K562 (cell line): Measurements from ENCODE around the gene ARMH3. TPM values are rescaled to one million over a fixed set of nuclear protein-coding genes. Genes with fewer than 3 reads are reported as not detected.

ENCODE experiments used
- ATAC-seq: fragments of 200-7000 bp; cut with Tn5 transposase; 3 replicates; pipeline ENCODE4 v1.9.1; 2020; ENCODE audit warnings: moderate library complexity
- BruUV-seq: library from RNA; stranded (reverse); fragments of 400-500 nt; replicated peaks from 2 replicates; lab custom pipeline; 2021; lab: Mats Ljungman, UMichigan
- CTCF ChIA-PET: fragments of 300-600 bp; formaldehyde crosslinking; extraction: SDS; loops from one replicate; lab custom pipeline; 2021; ENCODE audit warnings: low intra/inter-chr PET ratio; lab: Yijun Ruan, JAX
- POLR2A ChIA-PET: fragments of 300-600, 350-650 bp; sonication (Branson Sonifier 250); formaldehyde crosslinking; extraction: SDS; loops from one replicate; lab custom pipeline; 2021; ENCODE audit warnings: antibody characterized with exemption, inconsistent platforms; lab: Yijun Ruan, JAX
- DNase-seq, 4 experiments: peaks; one replicate each; pipeline versions ENCODE4 v3.0.0 to v3.0.0-alpha.2; 2011 to 2018; ENCODE audit warnings: low spot score in 3 of 4, mixed read lengths in 3 of 4; ENCODE audit errors: extremely low read depth in 1 of 4
- FAIRE-seq: peaks from 2 replicates; lab custom pipeline; 2011; peaks lifted over from hg19 to GRCh38; lab: Jason Lieb, UNC
- H2AFZ ChIP-seq: 2 replicates; pipeline ENCODE4 v1.6.0; 2011; ENCODE audit warnings: low read depth, low read length, control low read depth, inconsistent platforms
- H3K27ac ChIP-seq: fragments of 200-600 bp; 3 replicates; pipeline ENCODE4 v1.8.0; 2011; ENCODE audit warnings: low read depth, mild to moderate bottlenecking, control low read depth, inconsistent platforms, low read length, moderate library complexity, mixed read lengths; ENCODE audit errors: extremely low read depth
- H3K27me3 ChIP-seq, 2 experiments: fragments of 300-600 bp in 1 of 2; 2 replicates in 1 of 2; 3 replicates in 1 of 2; pipeline versions ENCODE4 v1.6.0 to v1.8.0; 2011; ENCODE audit warnings: inconsistent platforms in 2 of 2, low read length in 2 of 2, mild to moderate bottlenecking in 1 of 2, mixed read lengths in 1 of 2, moderate library complexity in 1 of 2; ENCODE audit not compliant: control insufficient read depth in 2 of 2, insufficient read depth in 2 of 2
- H3K36me3 ChIP-seq: fragments of 300-600 bp; 3 replicates; pipeline ENCODE4 v1.8.0; 2011; ENCODE audit warnings: mild to moderate bottlenecking, low read length, inconsistent platforms; ENCODE audit not compliant: control insufficient read depth, insufficient read depth
- H3K4me1 ChIP-seq, 2 experiments: fragments of 200-600 bp in 1 of 2; replicated peaks in 1 of 2; 2 replicates in 1 of 2; 3 replicates in 1 of 2; pipeline versions ENCODE4 v1.5.1 to v1.8.0; 2011; ENCODE audit warnings: inconsistent platforms in 2 of 2, low read length in 2 of 2, mild to moderate bottlenecking in 1 of 2, mixed read lengths in 1 of 2, moderate library complexity in 1 of 2; ENCODE audit not compliant: control insufficient read depth in 2 of 2, insufficient read depth in 2 of 2
- H3K4me2 ChIP-seq: 2 replicates; pipeline ENCODE4 v1.6.1; 2011; ENCODE audit warnings: low read length, control low read depth, inconsistent platforms, mixed read lengths; ENCODE audit not compliant: insufficient read depth
- H3K4me3 ChIP-seq: fragments of 200-600 bp; sonication (generic), shearing (Covaris generic); 2 replicates; pipeline ENCODE4 v1.5.1; 2016; ENCODE audit warnings: control low read depth, inconsistent platforms
- H3K79me2 ChIP-seq: fragments of 200-600 bp; 3 replicates; pipeline ENCODE4 v1.8.0; 2011; ENCODE audit warnings: low read length, inconsistent platforms; ENCODE audit not compliant: control insufficient read depth, insufficient read depth
- H3K9ac ChIP-seq, 2 experiments: 2 replicates each; pipeline versions ENCODE4 v1.6.0 to v1.6.1; 2011; ENCODE audit warnings: low read depth in 2 of 2, low read length in 2 of 2, control low read depth in 1 of 2, inconsistent platforms in 1 of 2, mild to moderate bottlenecking in 1 of 2, mixed read lengths in 1 of 2; ENCODE audit not compliant: insufficient read depth in 1 of 2
- H3K9me1 ChIP-seq: one replicate; pipeline ENCODE4 v1.6.0; 2011; ENCODE audit warnings: inconsistent platforms, mild to moderate bottlenecking, low read length, moderate library complexity; ENCODE audit not compliant: control insufficient read depth, insufficient read depth
- H3K9me3 ChIP-seq: replicated peaks from 2 replicates; pipeline ENCODE4 v1.5.1; 2011; ENCODE audit warnings: low read depth, low read length, inconsistent platforms; ENCODE audit not compliant: control insufficient read depth, insufficient read depth
- H4K20me1 ChIP-seq: replicated peaks from 2 replicates; pipeline ENCODE4 v1.6.1; 2011; ENCODE audit warnings: low read length, inconsistent platforms, mixed read lengths; ENCODE audit not compliant: control insufficient read depth, insufficient read depth
- BRD4 ChIP-seq: fragments of 200-600 bp; sonication (generic); IDR thresholded peaks from 2 replicates; pipeline ENCODE4 v1.6.1; 2017; ENCODE audit warnings: inconsistent platforms
- COPS2 ChIP-seq: fragments of 450-650 bp; conservative IDR thresholded peaks from 2 replicates; pipeline ENCODE4 v1.6.1; 2016; ENCODE audit warnings: mild to moderate bottlenecking, moderate library complexity
- FOXJ2 ChIP-seq: fragments of 200-800 bp; sonication (Bioruptor generic); IDR thresholded peaks from 2 replicates; pipeline ENCODE4 v1.6.1; 2016; ENCODE audit warnings: missing genetic modification characterization, missing compliant biosample characterization
- GTF2F1 ChIP-seq: IDR thresholded peaks from 2 replicates; pipeline ENCODE4 v1.6.1; 2011; ENCODE audit warnings: low read depth, low read length, improper control_type of control experiment
- KAT8 ChIP-seq: fragments of 450-650 bp; IDR thresholded peaks from 2 replicates; pipeline ENCODE4 v1.6.1; 2016; ENCODE audit warnings: low read depth, mild to moderate bottlenecking
- KDM1A ChIP-seq, 2 experiments: fragments of 450-650 bp; IDR thresholded peaks; 2 replicates each; pipeline ENCODE4 v1.6.1; 2016; ENCODE audit warnings: mild to moderate bottlenecking in 2 of 2
- LCOR ChIP-seq: sonication (generic); formaldehyde crosslinking; IDR thresholded peaks from 2 replicates; pipeline ENCODE4 v1.8.0; 2022; ENCODE audit warnings: mild to moderate bottlenecking, missing genetic modification reagents
- RFX7 ChIP-seq: fragments of 250-450 bp; sonication (Bioruptor Pico); IDR thresholded peaks from 2 replicates; pipeline ENCODE4 v1.5.1; 2021; ENCODE audit warnings: mild to moderate bottlenecking
- SAP30 ChIP-seq: fragments of 200-600 bp; sonication (generic); IDR thresholded peaks from 2 replicates; pipeline ENCODE4 v1.6.1; 2012; ENCODE audit warnings: borderline replicate concordance, low read depth, mild to moderate bottlenecking, moderate library complexity, low read length, control low read depth, inconsistent platforms; ENCODE audit not compliant: insufficient read depth, poor library complexity, severe bottlenecking
- YY1 ChIP-seq, 3 experiments: IDR thresholded peaks; 2 replicates each; pipeline ENCODE4 v1.6.1; 2011; ENCODE audit warnings: low read length in 2 of 3, mild to moderate bottlenecking in 2 of 3, moderate library complexity in 2 of 3, borderline replicate concordance in 1 of 3, control low read depth in 1 of 3, low read depth in 1 of 3; ENCODE audit not compliant: insufficient read depth in 3 of 3, insufficient replicate concordance in 2 of 3, control insufficient read depth in 1 of 3, insufficient read length in 1 of 3; ENCODE audit errors: extremely low read depth in 1 of 3
- ZKSCAN1 ChIP-seq: fragments of 150-350 bp; IDR thresholded peaks from 2 replicates; pipeline ENCODE4 v1.6.1; 2016; ENCODE audit warnings: low read depth, low read length
- ZKSCAN8 ChIP-seq: fragments of 200-800 bp; sonication (Bioruptor generic); IDR thresholded peaks from 2 replicates; pipeline ENCODE4 v1.6.1; 2016; ENCODE audit warnings: missing genetic modification characterization, missing compliant biosample characterization
- WGBS: fragments of 100-300 bp; shearing (Covaris generic); methylation state at CpG from one replicate; pipeline ENCODE4 v1.1.6; 2016; ENCODE audit warnings: low coverage, mixed read lengths; ENCODE audit not compliant: insufficient coverage; ENCODE audit errors: missing lambda C conversion rate; 5-methylcytosine and 5-hydroxymethylcytosine counted together
- in situ Hi-C: fragments of 300-500 bp; cut with MboI; formaldehyde crosslinking; loops from 4 replicates; pipeline ENCODE4 v1.15.0; 2018; ENCODE audit warnings: inconsistent platforms, mixed read lengths
- intact Hi-C: fragments of 100-400 bp; cut with micrococcal nuclease; formaldehyde crosslinking; loops from 2 replicates; pipeline ENCODE4 v1.14.2; 2022
- polyA plus RNA-seq, 8 experiments: library from polyadenylated mRNA; depleted of rRNA in 4 of 8; stranded (reverse) in 5 of 8; unstranded in 3 of 8; fragments of >200 nt; fragmentation: Nextera tagmentation in 2 of 8; fragmentation: Illumina TruSeq in 1 of 8; extraction: Ambion mirVana in 2 of 8; extraction: Trizol in 1 of 8; gene quantifications; 2 replicates each; pipeline versions ENCODE4 v1.2.1 to v1.2.3, GENCODE V29; 2011 to 2014; ENCODE audit warnings: inconsistent platforms in 1 of 8, missing spikeins in 1 of 8
- total RNA-seq, 7 experiments: library from RNA; depleted of rRNA in 6 of 7; stranded (reverse); fragments of >200 nt in 6 of 7; fragmentation: Illumina TruSeq in 2 of 7; extraction: Trizol in 2 of 7; gene quantifications; 2 replicates each; pipeline versions ENCODE4 v1.2.1 to v1.2.3, GENCODE V29; 2011 to 2021; ENCODE audit warnings: low replicate concordance in 1 of 7
- TF ChIP-seq, protein P1 (sequence below): sonication (generic); formaldehyde crosslinking; IDR thresholded peaks from 2 replicates; pipeline ENCODE4 v1.8.1; 2023; ENCODE audit warnings: missing genetic modification reagents, mild to moderate bottlenecking, borderline replicate concordance
- TF ChIP-seq, protein P2 (sequence below): fragments of 250-450 bp; sonication (Bioruptor Pico); IDR thresholded peaks from 2 replicates; pipeline ENCODE4 v1.4.0; 2020
- TF ChIP-seq, protein P3 (sequence below): fragments of 250-450 bp; sonication (Bioruptor Pico); IDR thresholded peaks from 2 replicates; pipeline ENCODE4 v1.9.0; 2021; ENCODE audit warnings: mild to moderate bottlenecking
- TF ChIP-seq, protein P4 (sequence below): fragments of 200-800 bp; sonication (Bioruptor generic); IDR thresholded peaks from 2 replicates; pipeline ENCODE4 v1.6.1; 2017; ENCODE audit warnings: missing genetic modification characterization, missing compliant biosample characterization

The ARMH3 gene
- total and polyA plus RNA-seq, 9 of the 15 experiments (the other 6 are each of a cell fraction or from before 2014, with no cell fraction given), result 0.29 to 0.73 TPM; not detected in 7

DNA sequence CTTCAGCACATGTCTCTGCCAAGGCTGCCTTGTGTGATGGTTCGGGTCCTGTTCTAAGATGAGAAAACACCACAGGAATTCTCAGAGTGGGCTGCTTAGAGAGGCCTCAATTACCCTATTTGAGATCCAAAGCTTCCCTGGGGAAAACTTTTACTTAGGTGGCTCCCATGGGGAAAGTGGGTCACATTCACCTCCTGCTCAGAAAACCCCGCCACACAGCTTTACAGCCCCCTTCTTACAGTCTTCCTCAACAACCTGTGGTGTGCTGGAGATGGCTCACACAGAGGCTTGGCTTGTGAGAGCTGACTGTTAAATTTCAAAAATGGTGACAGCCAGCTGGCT is 175.8 kb downstream of the ARMH3 start:
- Histone ChIP-seq H4K20me1 (no peaks in the 10 kb centered on the region), H3K9me1 (no peaks in the 10 kb centered on the region), H3K79me2 (no peaks in the 10 kb centered on the region), H3K4me2 (no peak overlapping the region), H3K36me3 (no peaks in the 10 kb centered on the region), H3K4me1 (no peaks in the 10 kb centered on the region), H3K9me3 (no peaks in the 10 kb centered on the region), H3K27me3 (no peaks in the 10 kb centered on the region), H3K4me3 (no peak overlapping the region), H2AFZ (no peak overlapping the region), H3K27ac (no peak overlapping the region), H3K9ac (no peak overlapping the region)
- no CpG with 5 or more reads among the region's 2 CpGs for WGBS
- DNase-seq (no peak), FAIRE-seq (no peak), ATAC-seq (no peak)
- intact Hi-C loops, result no loop called here
- no TSS peak for BruUV-seq
- CTCF ChIA-PET, result no interaction called here
- in situ Hi-C loops, result no loop called here
- POLR2A ChIA-PET, result no interaction called here
- no peak for TF ChIP-seq ZKSCAN1
- no peak for TF ChIP-seq COPS2
- no peak for TF ChIP-seq ZKSCAN8 (CRISPR knock-in tag)
- no peak for TF ChIP-seq RFX7 (CRISPR knock-in tag)
- TF ChIP-seq, protein P1, sequence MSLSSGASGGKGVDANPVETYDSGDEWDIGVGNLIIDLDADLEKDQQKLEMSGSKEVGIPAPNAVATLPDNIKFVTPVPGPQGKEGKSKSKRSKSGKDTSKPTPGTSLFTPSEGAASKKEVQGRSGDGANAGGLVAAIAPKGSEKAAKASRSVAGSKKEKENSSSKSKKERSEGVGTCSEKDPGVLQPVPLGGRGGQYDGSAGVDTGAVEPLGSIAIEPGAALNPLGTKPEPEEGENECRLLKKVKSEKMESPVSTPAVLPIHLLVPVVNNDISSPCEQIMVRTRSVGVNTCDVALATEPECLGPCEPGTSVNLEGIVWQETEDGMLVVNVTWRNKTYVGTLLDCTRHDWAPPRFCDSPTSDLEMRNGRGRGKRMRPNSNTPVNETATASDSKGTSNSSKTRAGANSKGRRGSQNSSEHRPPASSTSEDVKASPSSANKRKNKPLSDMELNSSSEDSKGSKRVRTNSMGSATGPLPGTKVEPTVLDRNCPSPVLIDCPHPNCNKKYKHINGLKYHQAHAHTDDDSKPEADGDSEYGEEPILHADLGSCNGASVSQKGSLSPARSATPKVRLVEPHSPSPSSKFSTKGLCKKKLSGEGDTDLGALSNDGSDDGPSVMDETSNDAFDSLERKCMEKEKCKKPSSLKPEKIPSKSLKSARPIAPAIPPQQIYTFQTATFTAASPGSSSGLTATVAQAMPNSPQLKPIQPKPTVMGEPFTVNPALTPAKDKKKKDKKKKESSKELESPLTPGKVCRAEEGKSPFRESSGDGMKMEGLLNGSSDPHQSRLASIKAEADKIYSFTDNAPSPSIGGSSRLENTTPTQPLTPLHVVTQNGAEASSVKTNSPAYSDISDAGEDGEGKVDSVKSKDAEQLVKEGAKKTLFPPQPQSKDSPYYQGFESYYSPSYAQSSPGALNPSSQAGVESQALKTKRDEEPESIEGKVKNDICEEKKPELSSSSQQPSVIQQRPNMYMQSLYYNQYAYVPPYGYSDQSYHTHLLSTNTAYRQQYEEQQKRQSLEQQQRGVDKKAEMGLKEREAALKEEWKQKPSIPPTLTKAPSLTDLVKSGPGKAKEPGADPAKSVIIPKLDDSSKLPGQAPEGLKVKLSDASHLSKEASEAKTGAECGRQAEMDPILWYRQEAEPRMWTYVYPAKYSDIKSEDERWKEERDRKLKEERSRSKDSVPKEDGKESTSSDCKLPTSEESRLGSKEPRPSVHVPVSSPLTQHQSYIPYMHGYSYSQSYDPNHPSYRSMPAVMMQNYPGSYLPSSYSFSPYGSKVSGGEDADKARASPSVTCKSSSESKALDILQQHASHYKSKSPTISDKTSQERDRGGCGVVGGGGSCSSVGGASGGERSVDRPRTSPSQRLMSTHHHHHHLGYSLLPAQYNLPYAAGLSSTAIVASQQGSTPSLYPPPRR (CRISPR knock-in tag), result no peak
- no peak for TF ChIP-seq BRD4
- TF ChIP-seq, protein P2, sequence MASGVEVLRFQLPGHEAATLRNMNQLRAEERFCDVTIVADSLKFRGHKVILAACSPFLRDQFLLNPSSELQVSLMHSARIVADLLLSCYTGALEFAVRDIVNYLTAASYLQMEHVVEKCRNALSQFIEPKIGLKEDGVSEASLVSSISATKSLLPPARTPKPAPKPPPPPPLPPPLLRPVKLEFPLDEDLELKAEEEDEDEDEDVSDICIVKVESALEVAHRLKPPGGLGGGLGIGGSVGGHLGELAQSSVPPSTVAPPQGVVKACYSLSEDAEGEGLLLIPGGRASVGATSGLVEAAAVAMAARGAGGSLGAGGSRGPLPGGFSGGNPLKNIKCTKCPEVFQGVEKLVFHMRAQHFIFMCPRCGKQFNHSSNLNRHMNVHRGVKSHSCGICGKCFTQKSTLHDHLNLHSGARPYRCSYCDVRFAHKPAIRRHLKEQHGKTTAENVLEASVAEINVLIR (CRISPR knock-in tag), result no peak
- TF ChIP-seq, protein P3, sequence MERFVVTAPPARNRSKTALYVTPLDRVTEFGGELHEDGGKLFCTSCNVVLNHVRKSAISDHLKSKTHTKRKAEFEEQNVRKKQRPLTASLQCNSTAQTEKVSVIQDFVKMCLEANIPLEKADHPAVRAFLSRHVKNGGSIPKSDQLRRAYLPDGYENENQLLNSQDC, result no peak
- TF ChIP-seq KAT8, result no peak
- TF ChIP-seq YY1 (IDR thresholded peaks at IDR 0.05; ENCODE audit: borderline replicate concordance in 1 of 3, control insufficient read depth in 1 of 3, extremely low read depth in 1 of 3, insufficient read depth in 3 of 3, insufficient read length in 1 of 3, insufficient replicate concordance in 2 of 3, low read depth in 1 of 3, low read length in 2 of 3), result no peak
- TF ChIP-seq FOXJ2 (tag), result no peak
- TF ChIP-seq SAP30, result no peak
- TF ChIP-seq KDM1A (IDR thresholded peaks at IDR 0.05), result no peak
- TF ChIP-seq, protein P4, sequence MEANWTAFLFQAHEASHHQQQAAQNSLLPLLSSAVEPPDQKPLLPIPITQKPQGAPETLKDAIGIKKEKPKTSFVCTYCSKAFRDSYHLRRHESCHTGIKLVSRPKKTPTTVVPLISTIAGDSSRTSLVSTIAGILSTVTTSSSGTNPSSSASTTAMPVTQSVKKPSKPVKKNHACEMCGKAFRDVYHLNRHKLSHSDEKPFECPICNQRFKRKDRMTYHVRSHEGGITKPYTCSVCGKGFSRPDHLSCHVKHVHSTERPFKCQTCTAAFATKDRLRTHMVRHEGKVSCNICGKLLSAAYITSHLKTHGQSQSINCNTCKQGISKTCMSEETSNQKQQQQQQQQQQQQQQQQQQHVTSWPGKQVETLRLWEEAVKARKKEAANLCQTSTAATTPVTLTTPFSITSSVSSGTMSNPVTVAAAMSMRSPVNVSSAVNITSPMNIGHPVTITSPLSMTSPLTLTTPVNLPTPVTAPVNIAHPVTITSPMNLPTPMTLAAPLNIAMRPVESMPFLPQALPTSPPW (CRISPR knock-in tag), result no peak
- no peak for TF ChIP-seq GTF2F1
- no peak for TF ChIP-seq LCOR (CRISPR knock-in tag)
